Cortex of kidney (tissue), 1 donor: ENCODE results near the gene FRS3.
A peak's percentile ranks its signal among the peaks of the same experiment; 100 is the strongest.
"Not testable (repeated sequence)": the region's sequence is repeated elsewhere in the genome, so short reads cannot be mapped to it uniquely, and the experiment has no call there.

Experiments
- DNase-seq: peaks from one replicate; lab custom pipeline; 2025; lab: John Stamatoyannopoulos, UW

The FRS3 gene, protein sequence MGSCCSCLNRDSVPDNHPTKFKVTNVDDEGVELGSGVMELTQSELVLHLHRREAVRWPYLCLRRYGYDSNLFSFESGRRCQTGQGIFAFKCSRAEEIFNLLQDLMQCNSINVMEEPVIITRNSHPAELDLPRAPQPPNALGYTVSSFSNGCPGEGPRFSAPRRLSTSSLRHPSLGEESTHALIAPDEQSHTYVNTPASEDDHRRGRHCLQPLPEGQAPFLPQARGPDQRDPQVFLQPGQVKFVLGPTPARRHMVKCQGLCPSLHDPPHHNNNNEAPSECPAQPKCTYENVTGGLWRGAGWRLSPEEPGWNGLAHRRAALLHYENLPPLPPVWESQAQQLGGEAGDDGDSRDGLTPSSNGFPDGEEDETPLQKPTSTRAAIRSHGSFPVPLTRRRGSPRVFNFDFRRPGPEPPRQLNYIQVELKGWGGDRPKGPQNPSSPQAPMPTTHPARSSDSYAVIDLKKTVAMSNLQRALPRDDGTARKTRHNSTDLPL

DNA sequence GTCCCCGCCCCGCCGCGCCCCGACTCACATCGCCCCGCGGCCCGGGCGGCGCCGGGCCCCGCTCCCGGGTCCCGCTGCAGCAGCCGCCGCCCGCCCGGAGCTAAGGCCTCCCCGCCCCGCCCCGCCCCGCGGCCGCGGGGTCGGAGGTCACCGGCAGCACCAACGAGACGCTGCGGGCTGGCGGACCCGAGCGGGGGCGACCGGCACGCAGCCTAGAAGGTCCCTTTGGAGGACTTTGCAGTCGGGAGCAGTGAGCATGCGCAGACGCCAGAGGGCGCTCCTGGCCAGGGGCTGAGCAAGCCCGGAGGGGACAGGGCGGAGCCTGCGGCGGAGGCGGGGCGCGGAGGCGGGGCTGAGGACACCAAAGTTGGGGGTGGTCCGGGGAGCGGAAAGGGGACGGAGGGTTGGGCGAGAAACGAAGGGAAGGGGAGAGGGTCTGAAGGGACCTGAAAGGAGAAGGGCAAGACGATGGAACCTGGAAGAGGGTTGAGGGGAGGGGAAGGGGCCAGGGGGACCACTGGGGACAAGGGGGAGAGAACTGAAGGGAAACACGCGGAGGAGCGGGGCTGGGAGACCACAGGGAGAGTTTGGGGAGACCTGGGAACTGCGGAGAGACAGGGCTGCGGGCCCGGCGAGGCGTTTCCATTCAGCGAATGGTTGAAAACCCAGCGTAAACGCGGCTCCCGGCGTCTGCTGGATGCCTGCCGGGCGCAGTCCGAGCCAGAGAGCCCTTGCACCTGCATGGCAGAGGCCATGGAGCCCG is at the start of gene FRS3:
TSS of gene FRS3 (minus strand) at position 113 of the 763 bp plus-strand sequence. CDS start 2,913 bp downstream, outside the sequence.
- peak; percentile 94 for DNase-seq

- DNase-seq = no peak
These were observed 46.8 kb upstream of the FRS3 start for GRCh38 chr6:41826343-41827022.

- no peak for DNase-seq
These were observed 45.2 kb upstream of the FRS3 start for GRCh38 chr6:41824571-41825569.

DNA sequence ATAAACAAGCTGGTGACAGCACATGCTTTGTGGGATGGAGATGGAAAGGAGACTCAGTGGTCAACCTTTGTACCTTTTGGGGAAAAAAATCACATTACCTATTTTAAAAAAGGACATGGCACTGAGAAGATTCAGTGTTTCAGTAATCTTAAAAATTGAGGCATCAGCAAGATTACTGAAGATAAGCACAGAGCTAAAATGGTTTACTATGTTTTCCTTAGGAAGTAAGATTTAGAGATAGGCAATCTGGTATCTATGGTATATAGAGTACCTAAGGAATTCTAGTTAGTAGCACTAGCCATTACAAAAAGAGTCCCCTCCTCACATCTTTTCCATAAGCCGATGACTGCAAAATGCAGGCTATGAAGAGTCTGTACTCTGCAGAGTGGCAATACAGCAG is 43.5 kb upstream of the FRS3 start:
- no peak for DNase-seq

- DNase-seq = no peak
These were observed 42.3 kb upstream of the FRS3 start for GRCh38 chr6:41822021-41822420.

DNA sequence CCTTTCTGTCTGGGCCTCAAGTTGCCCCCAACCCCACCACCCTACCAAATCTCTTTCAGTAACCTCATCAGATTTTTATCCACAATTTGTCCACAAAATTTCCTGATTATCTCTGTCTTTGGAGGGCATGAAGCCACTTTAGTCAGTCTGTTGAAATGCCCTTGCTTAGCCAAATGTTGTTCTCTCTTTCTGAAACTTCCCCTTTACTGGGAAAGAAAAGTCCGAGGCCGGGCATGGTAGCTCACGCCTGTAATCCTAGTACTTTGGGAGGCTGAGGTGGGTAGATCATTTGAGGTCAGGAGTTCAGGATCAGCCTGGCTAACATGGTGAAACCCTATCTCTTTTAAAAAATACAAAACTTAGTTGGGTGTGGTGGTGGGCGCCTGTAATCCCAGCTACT is 41.6 kb upstream of the FRS3 start:
- DNase-seq = no peak

DNA sequence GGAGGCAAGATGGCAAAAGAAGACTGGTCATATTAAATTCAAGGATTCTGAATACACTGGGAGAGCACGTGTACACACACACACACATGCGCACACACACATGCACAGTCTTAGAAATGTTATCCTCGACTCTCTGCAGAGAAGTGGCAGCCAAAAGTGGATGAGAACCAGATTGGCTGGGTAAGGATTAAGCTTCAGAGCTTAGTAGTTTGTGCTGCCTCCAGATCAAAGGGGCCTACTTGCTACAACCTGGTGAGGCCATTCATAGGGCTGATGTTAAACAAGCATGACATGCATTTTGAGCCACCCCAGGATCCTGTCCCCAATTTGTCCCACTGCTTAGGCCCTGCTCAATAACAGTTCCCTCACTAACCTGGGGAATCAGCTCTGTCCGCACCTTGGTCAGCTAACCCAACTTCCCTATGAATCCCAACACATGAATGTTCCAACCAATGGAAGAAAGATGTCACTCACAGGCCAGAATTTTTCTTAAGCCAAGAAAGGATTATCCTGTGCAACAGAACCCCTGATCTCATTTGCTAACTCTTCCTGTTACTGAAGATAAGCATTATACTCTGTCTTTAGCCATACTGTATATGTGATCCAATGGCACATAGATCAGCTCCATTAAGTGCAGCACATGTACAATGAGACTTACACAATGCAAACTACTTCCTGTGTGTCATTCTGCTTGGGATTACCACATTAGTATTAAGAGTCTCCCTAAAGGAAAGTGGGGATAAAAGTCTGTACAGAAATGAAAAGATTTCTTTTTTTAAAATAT is 38.8 kb upstream of the FRS3 start:
- DNase-seq = no peak

- no peak for DNase-seq
These were observed 35.9 kb upstream of the FRS3 start for GRCh38 chr6:41815587-41815986.

DNA sequence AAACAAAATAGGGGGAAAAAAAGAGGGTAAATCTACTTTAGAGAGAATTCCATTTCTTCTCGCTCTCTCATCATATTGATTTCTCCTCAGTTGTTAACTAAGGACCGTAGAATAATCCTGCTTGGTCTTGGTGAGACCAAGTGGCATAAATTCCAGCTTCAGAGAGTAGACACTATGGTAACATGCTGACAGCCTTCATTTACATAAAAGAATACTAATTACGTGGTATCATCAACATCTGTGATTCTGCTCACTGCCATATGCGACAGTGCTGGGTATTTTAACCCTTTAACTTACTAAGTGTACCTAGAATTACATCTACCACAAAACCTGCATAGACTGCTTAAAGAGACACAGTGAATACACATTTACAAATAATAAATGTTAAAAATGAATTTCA is 34.9 kb upstream of the FRS3 start:
- no peak for DNase-seq

GRCh38 chr6:41813956-41814355 is 34.3 kb upstream of the FRS3 start:
- DNase-seq = no peak

- DNase-seq = no peak
These were observed 33.8 kb upstream of the FRS3 start for GRCh38 chr6:41813469-41813868.

DNA sequence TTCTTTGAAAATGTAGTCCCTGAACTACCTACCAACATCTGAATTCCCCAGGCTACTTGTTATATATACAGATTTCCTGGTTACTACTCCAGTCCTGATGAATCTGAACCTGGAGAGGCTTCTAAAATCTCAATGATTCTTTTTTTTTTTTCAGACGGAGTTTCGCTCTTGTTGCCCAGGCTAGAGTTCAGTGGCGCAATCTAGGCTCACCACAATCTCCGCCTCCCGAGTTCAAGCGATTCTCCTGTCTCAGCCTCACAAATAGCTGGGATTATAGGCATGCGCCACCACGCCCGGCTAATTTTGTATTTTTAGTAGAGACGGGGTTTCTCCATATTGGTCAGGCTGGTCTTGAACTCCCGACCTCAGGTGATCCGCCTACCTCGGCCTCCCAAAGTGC is 32.2 kb upstream of the FRS3 start:
- not testable (repeated sequence) for DNase-seq

DNA sequence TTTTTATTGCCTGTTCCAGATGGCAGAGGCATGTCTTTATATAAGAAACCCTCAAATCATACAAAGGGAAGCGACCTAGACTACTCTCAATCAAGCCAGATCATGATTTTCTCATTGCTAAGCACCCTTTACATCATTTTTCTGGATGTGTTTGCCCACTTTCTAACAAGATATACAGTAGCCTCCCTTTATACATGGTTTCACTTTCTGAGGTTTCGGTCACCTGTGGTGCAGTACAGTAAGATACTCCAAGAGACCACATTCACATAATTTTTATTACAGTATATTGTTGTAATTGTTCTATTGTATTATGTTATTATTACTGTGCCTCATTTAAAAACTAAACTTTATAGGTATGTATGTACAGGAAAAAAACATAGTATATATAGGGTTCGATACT is 31.4 kb upstream of the FRS3 start:
- no peak for DNase-seq

DNA sequence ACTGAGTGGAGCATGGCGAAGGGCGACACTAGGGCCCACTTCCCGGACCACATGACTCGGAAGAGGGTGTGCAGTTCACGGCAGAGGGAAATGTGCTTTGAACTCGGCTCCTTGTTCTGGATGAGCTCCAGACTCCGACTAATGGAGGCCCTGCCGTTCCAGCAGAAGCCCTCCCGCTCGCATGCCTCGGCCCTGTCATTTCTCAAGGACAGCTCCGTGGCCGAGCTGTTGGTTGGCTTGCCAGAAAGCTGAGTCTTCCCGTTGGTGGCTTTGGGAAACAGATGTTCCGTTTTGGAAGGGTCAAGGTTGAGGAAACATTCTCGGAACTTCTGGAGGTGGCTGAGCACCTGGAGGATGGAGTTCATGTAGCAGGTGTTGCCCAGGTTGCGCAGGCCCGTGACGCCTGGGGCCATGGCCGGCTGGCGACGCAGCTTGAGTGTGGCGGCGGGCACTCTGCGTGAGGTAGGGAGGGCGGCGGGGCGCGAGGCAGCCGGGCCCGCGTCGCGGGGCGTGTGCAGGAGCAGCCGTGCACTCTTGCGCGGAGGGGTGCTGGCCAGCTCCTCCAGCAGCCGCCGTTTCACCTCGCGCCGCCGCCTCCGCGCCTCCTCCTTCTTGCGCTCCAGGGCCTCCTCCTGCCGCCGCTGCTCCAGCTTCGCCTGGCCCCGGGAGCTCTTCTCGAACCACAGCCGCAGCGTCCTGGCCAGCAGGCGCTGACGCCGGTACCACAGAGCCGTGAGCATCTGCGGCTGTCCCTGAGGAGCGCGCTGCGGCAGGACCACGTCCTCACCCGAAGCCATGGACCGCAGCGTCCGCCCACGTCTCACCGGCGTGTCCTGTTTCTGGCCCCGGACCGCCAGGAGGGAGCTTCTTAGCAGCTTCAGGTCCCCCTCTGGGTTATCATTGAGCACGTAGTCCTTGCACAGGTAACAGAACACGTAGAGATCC is 26.4 kb upstream of the FRS3 start:
- no peak for DNase-seq

DNA sequence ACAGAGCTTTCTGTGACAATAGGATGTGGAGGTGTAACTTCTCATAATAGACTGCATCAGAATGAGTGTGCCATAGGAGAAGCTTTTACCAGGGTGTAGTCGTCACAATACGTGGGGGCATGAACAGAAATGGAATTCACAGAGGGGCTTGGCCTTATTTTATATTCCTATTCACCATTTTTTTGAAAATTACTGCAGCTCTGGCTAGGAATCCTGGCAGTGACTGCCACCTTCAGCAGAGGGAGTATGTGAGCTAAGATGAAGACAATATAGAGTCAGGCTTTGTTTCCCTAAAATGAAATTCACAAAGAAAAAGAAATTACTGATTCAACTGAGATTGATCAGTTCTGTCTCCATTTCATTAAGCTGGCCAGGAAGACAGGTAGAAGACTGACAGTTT is 21.7 kb upstream of the FRS3 start:
- no peak for DNase-seq

DNA sequence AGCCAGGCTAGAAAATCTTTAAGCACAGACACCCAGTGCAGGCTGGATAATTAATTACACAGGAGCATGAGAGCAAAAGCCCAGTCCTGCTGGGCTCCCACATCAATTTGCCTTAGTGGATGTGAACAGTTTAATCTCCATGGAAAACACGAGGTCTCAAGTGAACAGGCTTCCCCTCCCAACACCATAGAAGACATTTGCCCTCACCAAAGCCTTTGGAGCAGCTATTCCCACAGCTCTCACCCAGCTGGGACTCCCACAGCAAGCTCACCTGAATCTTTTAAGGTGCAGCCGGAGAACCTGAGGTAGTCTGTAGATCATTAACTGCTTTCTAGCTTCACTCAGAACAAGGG is 19.8 kb upstream of the FRS3 start:
- no peak for DNase-seq

DNA sequence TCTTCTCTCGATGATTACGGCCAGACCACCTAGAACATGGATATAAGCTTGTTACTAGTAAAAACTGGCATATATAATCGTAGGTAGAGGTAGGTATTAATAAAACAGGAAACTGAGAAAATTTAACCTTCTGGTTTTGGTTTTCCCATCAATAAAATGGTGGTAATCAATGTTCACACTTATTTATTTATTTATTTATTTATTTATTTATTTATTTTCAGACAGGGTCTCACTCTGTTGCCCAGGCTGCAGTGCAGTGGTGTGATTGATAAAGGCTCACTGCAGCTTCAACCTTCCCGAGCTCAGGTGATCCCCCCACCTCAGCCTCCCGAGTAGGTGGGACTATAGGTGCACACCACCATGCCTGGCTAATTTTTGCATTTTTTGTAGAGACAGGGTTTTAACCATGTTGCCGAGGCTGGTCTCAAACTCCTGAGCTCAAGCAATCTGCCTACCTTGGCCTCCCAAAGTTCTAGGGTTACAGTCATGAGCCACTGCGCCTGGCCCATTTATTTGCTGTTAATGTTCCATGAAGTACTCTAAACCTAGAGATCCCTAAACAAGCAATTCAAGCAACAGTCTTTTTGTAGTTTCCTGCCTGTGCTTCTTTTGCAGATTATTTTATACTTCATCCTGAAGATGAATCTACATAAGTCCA is 19.3 kb upstream of the FRS3 start:
- DNase-seq = no peak

DNA sequence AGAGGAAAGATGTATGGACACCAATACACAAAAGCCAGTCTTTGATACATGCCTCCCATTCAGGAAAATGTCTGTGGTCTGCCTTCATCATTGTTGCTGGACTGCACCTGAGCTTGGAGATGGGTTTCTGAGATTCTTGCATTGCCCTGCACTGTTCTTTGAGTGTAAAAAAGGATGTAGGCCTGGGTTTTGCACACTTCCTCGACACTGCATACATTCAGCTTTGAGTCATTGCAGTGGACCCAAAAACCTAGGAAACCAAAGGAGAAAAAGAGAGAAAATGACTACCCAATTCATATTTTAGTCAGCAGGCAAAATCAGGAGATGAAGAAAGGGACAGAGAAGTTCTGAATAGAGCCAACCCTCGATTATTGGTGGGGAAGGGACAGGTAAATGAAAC is 16.8 kb upstream of the FRS3 start:
- no peak for DNase-seq

DNA sequence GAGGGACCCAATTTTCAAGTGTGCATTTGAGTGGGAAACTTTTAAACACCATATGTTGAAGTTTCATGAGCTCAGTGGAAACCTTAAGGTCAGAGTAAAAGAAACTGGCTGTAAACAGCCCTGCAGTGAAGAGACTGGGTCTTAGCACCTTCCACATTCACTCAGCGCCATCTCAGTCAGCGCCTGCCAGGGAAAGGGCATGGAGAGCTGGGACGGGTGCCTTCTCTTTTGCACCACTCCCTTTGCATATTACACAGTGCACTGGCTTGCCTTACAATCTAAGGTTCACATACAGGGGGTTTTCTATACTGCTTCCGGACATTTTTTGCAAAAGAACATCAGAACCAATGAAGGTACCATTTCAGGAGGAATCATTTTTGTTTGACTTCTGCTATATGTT is 12.3 kb upstream of the FRS3 start:
- no peak for DNase-seq
